Measurements from ENCODE around the gene C10orf62. TPM values are rescaled to one million over a fixed set of nuclear protein-coding genes. Genes with fewer than 3 reads are reported as not detected.
A peak's percentile ranks its signal among the peaks of the same experiment; 100 is the strongest.

The C10orf62 gene
- total RNA-seq, 4 donors from 2014 or later = 0.32 TPM; not detected in 3

GRCh38 chr10:97599272-97599619 is 9.7 kb downstream of the C10orf62 start:
- H3K4me3 ChIP-seq (ENCODE audit: low read depth, poor library complexity, severe bottlenecking) = no peak overlapping the region
- WGBS, 2 donors = 77 to 79% methylated on average over 6 of the region's 6 CpGs
- TF ChIP-seq, protein P1, sequence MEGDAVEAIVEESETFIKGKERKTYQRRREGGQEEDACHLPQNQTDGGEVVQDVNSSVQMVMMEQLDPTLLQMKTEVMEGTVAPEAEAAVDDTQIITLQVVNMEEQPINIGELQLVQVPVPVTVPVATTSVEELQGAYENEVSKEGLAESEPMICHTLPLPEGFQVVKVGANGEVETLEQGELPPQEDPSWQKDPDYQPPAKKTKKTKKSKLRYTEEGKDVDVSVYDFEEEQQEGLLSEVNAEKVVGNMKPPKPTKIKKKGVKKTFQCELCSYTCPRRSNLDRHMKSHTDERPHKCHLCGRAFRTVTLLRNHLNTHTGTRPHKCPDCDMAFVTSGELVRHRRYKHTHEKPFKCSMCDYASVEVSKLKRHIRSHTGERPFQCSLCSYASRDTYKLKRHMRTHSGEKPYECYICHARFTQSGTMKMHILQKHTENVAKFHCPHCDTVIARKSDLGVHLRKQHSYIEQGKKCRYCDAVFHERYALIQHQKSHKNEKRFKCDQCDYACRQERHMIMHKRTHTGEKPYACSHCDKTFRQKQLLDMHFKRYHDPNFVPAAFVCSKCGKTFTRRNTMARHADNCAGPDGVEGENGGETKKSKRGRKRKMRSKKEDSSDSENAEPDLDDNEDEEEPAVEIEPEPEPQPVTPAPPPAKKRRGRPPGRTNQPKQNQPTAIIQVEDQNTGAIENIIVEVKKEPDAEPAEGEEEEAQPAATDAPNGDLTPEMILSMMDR (IDR thresholded peaks at IDR 0.05) = no peak
- no peak for TF ChIP-seq POLR2A (IDR thresholded peaks at IDR 0.05)
- intact Hi-C loops (cut with DNase I; ENCODE audit: low total_unique reads) = no loop called here
- no peak for DNase-seq (ENCODE audit: low spot score in 2 of 2)

DNA sequence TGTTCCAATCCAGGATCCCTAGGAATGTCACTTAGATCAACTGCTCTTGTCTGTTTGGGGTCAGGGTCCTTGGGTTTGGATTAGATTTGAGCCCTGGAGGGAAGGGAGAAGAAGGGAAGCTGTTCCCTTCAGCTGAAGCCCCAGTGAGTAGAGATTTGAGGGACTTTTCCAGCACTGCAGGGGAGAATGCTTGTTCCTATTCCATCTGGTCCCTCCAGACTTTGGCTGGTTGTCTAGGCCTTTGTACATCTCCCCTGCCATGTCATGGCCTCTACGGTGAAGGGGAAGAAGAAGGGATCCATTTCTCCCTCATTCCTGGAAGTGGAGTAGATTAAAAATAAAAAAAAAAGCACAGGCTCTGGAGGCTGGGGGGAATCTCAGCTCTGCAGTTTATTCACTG is 11.1 kb downstream of the C10orf62 start:
- no peak for DNase-seq (ENCODE audit: low spot score in 2 of 2)
- H3K4me3 ChIP-seq (ENCODE audit: low read depth, poor library complexity, severe bottlenecking) = no peak overlapping the region
- 89 to 90% methylated on average over 1 of the region's 1 CpG for WGBS, 2 donors
- no peak for TF ChIP-seq POLR2A (IDR thresholded peaks at IDR 0.05)
- TF ChIP-seq, protein P1 (IDR thresholded peaks at IDR 0.05) = no peak
- intact Hi-C loops (cut with DNase I; ENCODE audit: low total_unique reads) = no loop called here

DNA sequence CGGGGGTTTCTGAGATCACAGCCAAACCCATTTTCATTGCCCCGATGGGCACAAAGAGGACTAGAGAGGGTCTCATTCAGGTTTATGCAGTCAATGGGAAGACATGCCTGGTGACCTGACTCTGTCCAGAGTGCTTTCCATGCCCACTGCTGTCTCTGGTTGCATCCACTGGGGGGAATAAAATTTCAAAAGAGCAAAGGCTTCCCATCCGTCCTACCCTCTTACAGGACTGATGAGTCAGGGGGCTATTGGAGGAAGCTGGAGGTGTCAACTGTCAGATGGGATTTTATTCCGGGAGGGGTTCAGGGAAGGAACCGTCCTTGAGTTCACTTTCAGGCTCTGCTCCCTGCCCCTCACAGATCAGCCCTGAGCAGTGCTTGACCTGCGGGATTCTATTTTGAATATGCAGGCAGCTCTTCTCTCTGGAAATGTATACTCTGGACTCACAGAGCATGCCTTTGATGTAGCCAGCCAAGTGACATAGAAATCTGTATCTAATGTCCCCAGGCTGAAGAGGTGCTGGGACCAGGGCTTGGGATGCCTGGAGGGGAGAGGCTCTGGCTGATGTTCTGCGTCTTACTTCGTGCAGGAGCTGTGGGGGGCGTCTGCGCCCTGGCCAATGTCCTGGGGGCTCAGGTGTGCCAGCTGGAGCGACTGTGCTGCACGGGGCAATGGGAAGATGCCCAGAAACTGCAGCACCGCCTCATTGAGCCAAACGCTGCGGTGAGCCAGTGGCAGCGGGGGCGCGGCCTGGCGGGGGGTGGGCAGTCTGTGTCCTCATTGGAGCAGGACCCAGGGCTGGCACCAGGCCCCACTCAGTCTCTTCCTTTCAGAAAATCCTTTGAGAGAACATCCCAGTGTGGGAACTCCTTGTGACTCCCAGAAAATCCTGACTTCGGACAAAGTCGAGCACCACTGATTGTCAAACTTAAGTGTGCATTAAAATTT is 12.0 kb downstream of the C10orf62 start:
- DNase-seq (ENCODE audit: low spot score in 2 of 2) = no peak
- H3K4me3 ChIP-seq (ENCODE audit: low read depth, poor library complexity, severe bottlenecking) = no peak overlapping the region
- WGBS, 2 donors = 65 to 66% methylated on average over 19 to 20 of the region's 21 CpGs
- TF ChIP-seq, protein P1 (IDR thresholded peaks at IDR 0.05) = no peak
- no peak for TF ChIP-seq POLR2A (IDR thresholded peaks at IDR 0.05)
- intact Hi-C loops (cut with DNase I; ENCODE audit: low total_unique reads) = no loop called here

- intact Hi-C loops (cut with DNase I; ENCODE audit: low total_unique reads) = loop anchor here (5.0 kb wide), 1 partner anchor 970 kb away; no protein-coding TSS in a partner anchor
- no peak overlapping the region for H3K4me3 ChIP-seq (ENCODE audit: low read depth, poor library complexity, severe bottlenecking)
- no peak for DNase-seq (ENCODE audit: low spot score in 2 of 2)
- TF ChIP-seq, protein P1 (IDR thresholded peaks at IDR 0.05) = no peak
- no peak for TF ChIP-seq POLR2A (IDR thresholded peaks at IDR 0.05)
- WGBS, 2 donors = 82 to 86% methylated on average over 5 of the region's 5 CpGs
These were observed 17.6 kb downstream of the C10orf62 start for GRCh38 chr10:97607095-97607636.

GRCh38 chr10:97608991-97609561 is 19.6 kb downstream of the C10orf62 start:
- no peak for TF ChIP-seq POLR2A (IDR thresholded peaks at IDR 0.05)
- TF ChIP-seq, protein P1 (IDR thresholded peaks at IDR 0.05) = no peak
- WGBS, 2 donors = 53 to 55% methylated on average over 13 of the region's 13 CpGs
- no peak overlapping the region for H3K4me3 ChIP-seq (ENCODE audit: low read depth, poor library complexity, severe bottlenecking)
- DNase-seq (ENCODE audit: low spot score in 2 of 2) = peak; percentile 42 to 91
- intact Hi-C loops (cut with DNase I; ENCODE audit: low total_unique reads) = loop anchor here (5.0 kb wide), 1 partner anchor 972 kb away; no protein-coding TSS in a partner anchor

Data from lower leg skin (tissue), 4 donors.